Measurements from ENCODE around the gene PIAS1. TPM values are rescaled to one million over a fixed set of nuclear protein-coding genes. Genes with fewer than 3 reads are reported as not detected.

PIAS1 gene
- total RNA-seq, 3 donors from 2014 or later (not counting 1 experiment from before 2014, with no cell fraction given): 94.7 to 103 (median 99.2) TPM

DNA sequence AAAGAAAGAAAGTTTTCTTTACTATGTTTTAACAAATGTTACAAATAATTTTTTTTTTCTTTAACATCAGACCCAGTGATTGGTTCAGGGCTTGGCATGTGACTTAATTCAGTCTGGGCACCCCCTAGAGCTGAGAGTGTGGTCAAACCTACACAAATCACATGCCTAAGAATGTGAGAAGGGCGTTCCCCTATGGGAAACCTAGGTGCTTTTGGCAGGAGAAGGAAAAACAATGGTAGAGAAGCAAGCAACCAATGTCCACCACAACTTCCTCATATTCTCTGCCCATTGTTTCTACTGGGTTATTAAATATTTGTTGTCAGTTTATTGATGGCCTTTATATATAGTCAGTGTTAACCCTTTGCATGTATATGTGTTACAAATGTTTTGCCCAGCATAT, 21.4 kb upstream of the PIAS1 start:
- H3K27ac Mint-ChIP-seq: no peak overlapping the region
- Histone ChIP-seq H3K27me3 (ENCODE audit: control insufficient read depth, insufficient read depth, low read length) (no peaks in the 10 kb centered on the region), H3K9me3 (ENCODE audit: control insufficient read depth, insufficient read depth, low read length) (no peaks in the 10 kb centered on the region), H3K27ac (ENCODE audit: low read length) (no peak overlapping the region), H3K4me1 (ENCODE audit: control insufficient read depth, insufficient read depth, low read length) (no peaks in the 10 kb centered on the region), H3K36me3 (ENCODE audit: control insufficient read depth, insufficient read depth, low read length) (no peaks in the 10 kb centered on the region), H3K4me3 (ENCODE audit: low read length) (no peak overlapping the region)
- H3K9me3 Mint-ChIP-seq: peaks cover 0 to 3% of the 10 kb centered on the region in 2 donors
- H3K36me3 Mint-ChIP-seq: peaks cover 6% of the 10 kb centered on the region
- no peak for DNase-seq
- H3K4me3 Mint-ChIP-seq: no peak overlapping the region
- no CpG with 5 or more reads among the region's 1 CpG for WGBS (ENCODE audit: insufficient coverage)
- intact Hi-C loops (cut with micrococcal nuclease): no loop called here
- H3K27me3 Mint-ChIP-seq (ENCODE audit: low read depth in 2 of 2): peaks cover 20 to 29% of the 10 kb centered on the region in 2 donors
- H3K4me1 Mint-ChIP-seq: peaks cover 10 to 11% of the 10 kb centered on the region in 2 donors
- ATAC-seq: no peak
- TF ChIP-seq, protein P1, sequence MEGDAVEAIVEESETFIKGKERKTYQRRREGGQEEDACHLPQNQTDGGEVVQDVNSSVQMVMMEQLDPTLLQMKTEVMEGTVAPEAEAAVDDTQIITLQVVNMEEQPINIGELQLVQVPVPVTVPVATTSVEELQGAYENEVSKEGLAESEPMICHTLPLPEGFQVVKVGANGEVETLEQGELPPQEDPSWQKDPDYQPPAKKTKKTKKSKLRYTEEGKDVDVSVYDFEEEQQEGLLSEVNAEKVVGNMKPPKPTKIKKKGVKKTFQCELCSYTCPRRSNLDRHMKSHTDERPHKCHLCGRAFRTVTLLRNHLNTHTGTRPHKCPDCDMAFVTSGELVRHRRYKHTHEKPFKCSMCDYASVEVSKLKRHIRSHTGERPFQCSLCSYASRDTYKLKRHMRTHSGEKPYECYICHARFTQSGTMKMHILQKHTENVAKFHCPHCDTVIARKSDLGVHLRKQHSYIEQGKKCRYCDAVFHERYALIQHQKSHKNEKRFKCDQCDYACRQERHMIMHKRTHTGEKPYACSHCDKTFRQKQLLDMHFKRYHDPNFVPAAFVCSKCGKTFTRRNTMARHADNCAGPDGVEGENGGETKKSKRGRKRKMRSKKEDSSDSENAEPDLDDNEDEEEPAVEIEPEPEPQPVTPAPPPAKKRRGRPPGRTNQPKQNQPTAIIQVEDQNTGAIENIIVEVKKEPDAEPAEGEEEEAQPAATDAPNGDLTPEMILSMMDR (IDR thresholded peaks at IDR 0.05): no peak

DNA sequence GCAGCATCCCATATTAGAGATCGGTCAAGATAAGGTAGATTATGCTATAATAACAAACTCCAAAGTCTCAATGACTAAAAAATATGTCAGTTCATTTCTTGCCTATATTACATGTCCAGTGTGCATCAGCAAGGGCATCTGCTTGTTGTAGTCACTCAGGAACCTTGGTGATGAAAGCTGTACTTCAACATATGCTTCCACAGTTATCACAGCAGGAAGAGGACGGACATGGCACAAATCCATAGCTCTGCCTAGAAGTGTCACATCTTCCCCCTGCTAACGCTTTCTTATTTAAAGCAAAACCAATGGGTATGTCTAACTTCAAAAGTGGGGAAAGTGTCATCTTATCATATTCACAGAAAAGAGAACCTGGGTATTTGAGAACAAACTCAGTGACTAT, 20.0 kb upstream of the PIAS1 start:
- Histone ChIP-seq H3K27me3 (ENCODE audit: control insufficient read depth, insufficient read depth, low read length) (no peaks in the 10 kb centered on the region), H3K9me3 (ENCODE audit: control insufficient read depth, insufficient read depth, low read length) (no peaks in the 10 kb centered on the region), H3K27ac (ENCODE audit: low read length) (no peak overlapping the region), H3K4me3 (ENCODE audit: low read length) (no peak overlapping the region), H3K4me1 (ENCODE audit: control insufficient read depth, insufficient read depth, low read length) (no peaks in the 10 kb centered on the region), H3K36me3 (ENCODE audit: control insufficient read depth, insufficient read depth, low read length) (no peaks in the 10 kb centered on the region)
- intact Hi-C loops (cut with micrococcal nuclease): no loop called here
- ATAC-seq: no peak
- no peak overlapping the region for H3K4me3 Mint-ChIP-seq
- H3K4me1 Mint-ChIP-seq: peaks cover 15 to 16% of the 10 kb centered on the region in 2 donors
- TF ChIP-seq, protein P1 (IDR thresholded peaks at IDR 0.05): no peak
- no peak for DNase-seq
- 100% methylated on average over 2 of the region's 3 CpGs for WGBS (ENCODE audit: insufficient coverage)
- H3K36me3 Mint-ChIP-seq: peaks cover 11% of the 10 kb centered on the region
- H3K9me3 Mint-ChIP-seq: peaks cover 0 to 3% of the 10 kb centered on the region in 2 donors
- peaks cover 29 to 43% of the 10 kb centered on the region in 2 donors for H3K27me3 Mint-ChIP-seq (ENCODE audit: low read depth in 2 of 2)
- no peak overlapping the region for H3K27ac Mint-ChIP-seq

DNA sequence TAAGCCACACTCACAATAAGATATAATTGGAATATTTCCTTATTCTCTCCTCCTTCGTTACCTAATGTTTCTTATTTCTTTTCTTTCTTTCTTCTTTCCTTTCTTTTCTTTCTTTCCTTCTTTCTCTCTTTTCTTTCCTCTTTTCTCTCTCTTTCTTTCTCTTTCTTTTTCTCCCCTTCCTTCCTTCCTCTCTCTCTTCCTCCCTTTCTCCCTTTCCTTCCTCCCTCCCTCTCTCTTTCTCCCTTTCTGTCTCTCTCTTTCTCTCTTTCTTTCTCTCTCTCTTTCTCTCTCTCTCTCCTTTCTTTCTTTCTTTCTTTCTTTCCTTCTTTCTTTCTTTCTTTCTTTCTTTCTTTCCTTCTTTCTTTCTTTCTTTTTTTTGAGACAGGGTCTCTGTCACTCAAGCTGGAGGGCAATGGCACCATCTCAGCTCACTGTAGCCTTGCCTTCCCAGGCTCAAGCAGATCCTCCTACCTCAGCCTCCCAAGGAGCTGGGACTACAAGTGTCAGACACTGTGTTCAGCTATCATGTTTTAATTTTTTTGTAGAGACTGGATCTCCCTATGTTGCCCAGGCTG, 19.3 kb upstream of the PIAS1 start:
- H3K36me3 ChIP-seq (ENCODE audit: control insufficient read depth, insufficient read depth, low read length): no peaks in the 10 kb centered on the region
- Mint-ChIP-seq H3K9me3 (peaks cover 0 to 3% of the 10 kb centered on the region in 2 donors), H3K36me3 (peaks cover 11% of the 10 kb centered on the region), H3K27me3 (ENCODE audit: low read depth in 2 of 2) (peaks cover 33 to 50% of the 10 kb centered on the region in 2 donors), H3K4me1 (peaks cover 15 to 16% of the 10 kb centered on the region in 2 donors), H3K4me3 (no peak overlapping the region), H3K27ac (no peak overlapping the region)
- no peak for ATAC-seq
- H3K4me3 ChIP-seq (ENCODE audit: low read length): no peak overlapping the region
- no peaks in the 10 kb centered on the region for H3K27me3 ChIP-seq (ENCODE audit: control insufficient read depth, insufficient read depth, low read length)
- no peak for DNase-seq
- H3K4me1 ChIP-seq (ENCODE audit: control insufficient read depth, insufficient read depth, low read length): no peaks in the 10 kb centered on the region
- intact Hi-C loops (cut with micrococcal nuclease): no loop called here
- TF ChIP-seq, protein P1 (IDR thresholded peaks at IDR 0.05): no peak
- no peak overlapping the region for H3K27ac ChIP-seq (ENCODE audit: low read length)
- 89% methylated on average over 1 of the region's 1 CpG for WGBS (ENCODE audit: insufficient coverage)
- H3K9me3 ChIP-seq (ENCODE audit: control insufficient read depth, insufficient read depth, low read length): no peaks in the 10 kb centered on the region

DNA sequence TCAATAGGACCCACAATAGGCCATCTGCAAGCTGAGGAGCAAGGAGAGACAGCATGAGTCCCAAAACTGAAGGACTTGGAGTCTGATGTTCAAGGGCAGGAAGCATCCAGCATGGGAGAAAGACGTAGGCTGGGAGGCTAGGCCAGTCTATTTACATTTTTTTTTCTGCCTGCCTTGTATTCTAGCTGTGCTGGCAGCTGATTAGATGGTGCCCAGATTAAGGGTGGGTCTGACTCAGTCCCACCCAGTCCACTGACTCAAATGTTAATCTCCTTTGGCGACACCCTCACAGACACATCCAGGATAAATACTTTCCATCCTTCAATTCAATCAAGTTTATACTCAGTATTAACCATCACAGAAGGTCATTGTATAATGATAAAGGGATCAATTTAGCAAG, 15.9 kb upstream of the PIAS1 start:
- Histone ChIP-seq H3K9me3 (ENCODE audit: control insufficient read depth, insufficient read depth, low read length) (no peaks in the 10 kb centered on the region), H3K27ac (ENCODE audit: low read length) (no peak overlapping the region), H3K4me3 (ENCODE audit: low read length) (no peak overlapping the region), H3K36me3 (ENCODE audit: control insufficient read depth, insufficient read depth, low read length) (no peaks in the 10 kb centered on the region), H3K4me1 (ENCODE audit: control insufficient read depth, insufficient read depth, low read length) (no peaks in the 10 kb centered on the region), H3K27me3 (ENCODE audit: control insufficient read depth, insufficient read depth, low read length) (peaks cover 2% of the 10 kb centered on the region)
- Mint-ChIP-seq H3K36me3 (peaks cover 11% of the 10 kb centered on the region), H3K27me3 (ENCODE audit: low read depth in 2 of 2) (peaks cover 35 to 65% of the 10 kb centered on the region in 2 donors), H3K27ac (no peak overlapping the region), H3K9me3 (peaks cover 0 to 3% of the 10 kb centered on the region in 2 donors), H3K4me3 (no peak overlapping the region), H3K4me1 (peaks cover 15 to 16% of the 10 kb centered on the region in 2 donors)
- no peak for ATAC-seq
- intact Hi-C loops (cut with micrococcal nuclease): loop anchor here (2.0 kb wide), 1 partner anchor 23 kb away; no protein-coding TSS in a partner anchor
- DNase-seq: no peak
- TF ChIP-seq, protein P1 (IDR thresholded peaks at IDR 0.05): no peak
- WGBS (ENCODE audit: insufficient coverage): 95% methylated on average over 1 of the region's 2 CpGs
